DMS53 treated with DMSO at 0.1 percent for 48 hours (cell line): ENCODE data around the gene EP400.
"Not testable (repeated sequence)": the region's sequence is repeated elsewhere in the genome, so short reads cannot be mapped to it uniquely, and the experiment has no call there.

Experiments
- DNase-seq: peaks from one replicate; lab custom pipeline; 2025; ENCODE audit not compliant: unreplicated experiment; lab: John Stamatoyannopoulos, UW

The EP400 gene

DNA sequence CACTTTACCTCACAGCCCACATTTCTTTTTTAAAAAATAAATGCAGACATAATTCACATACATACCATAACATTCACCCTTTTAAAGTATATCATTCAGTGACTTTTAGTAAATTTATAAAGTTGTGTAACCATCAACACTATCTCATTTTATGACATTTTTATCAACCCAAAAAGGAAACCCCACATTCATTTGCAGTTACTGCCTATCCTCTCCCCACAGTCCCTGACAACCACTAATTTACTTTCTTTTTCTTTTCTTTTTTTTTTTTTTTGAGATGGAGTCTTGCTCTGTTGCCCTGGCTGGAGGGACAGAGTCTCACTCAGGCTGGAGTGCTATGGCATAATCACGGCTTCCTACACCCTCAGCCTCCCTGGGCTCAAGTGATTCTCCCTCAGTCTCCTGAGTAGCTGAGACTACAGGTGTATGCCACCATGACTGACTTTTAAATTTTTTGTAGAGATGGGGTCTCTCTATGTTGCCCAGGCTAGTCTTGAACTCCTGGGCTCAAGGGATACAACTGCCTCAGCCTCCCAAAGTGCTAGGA is 1.5 kb upstream of the EP400 start:
- no peak for DNase-seq

DNA sequence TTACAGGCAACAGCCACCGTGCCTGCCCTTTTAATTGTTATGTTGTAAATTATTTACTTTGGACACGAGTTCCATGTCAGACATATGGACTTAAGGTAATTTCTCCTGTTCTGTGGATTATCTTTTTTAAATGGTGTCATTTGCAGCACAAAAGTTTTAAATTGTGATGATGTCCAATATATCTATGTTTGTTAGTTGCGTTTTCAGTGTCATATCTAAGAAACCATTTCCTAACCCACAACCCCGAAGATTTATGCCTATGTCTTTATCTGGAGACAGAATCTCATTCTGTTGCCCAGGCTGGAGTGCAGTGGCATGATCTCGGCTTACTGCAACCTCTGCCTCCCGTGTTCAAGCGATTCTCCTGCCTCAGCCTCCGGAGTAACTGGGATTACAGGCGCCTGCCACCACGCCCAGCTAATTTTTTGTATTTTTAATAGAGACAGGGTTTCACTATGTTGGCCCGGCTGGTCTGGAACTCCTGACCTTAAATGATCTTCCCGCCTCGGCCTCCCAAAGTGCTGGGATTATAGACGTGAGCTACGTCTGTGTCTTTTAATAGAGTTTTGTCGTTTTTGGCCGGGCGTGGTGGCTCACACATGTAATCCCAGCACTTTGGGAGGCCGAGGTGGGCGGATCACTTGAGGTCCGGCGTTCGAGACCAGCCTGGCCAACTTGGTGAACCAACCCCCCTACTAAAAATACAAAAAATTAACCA is 870 bp upstream of the EP400 start:
- not testable (repeated sequence) for DNase-seq

DNA sequence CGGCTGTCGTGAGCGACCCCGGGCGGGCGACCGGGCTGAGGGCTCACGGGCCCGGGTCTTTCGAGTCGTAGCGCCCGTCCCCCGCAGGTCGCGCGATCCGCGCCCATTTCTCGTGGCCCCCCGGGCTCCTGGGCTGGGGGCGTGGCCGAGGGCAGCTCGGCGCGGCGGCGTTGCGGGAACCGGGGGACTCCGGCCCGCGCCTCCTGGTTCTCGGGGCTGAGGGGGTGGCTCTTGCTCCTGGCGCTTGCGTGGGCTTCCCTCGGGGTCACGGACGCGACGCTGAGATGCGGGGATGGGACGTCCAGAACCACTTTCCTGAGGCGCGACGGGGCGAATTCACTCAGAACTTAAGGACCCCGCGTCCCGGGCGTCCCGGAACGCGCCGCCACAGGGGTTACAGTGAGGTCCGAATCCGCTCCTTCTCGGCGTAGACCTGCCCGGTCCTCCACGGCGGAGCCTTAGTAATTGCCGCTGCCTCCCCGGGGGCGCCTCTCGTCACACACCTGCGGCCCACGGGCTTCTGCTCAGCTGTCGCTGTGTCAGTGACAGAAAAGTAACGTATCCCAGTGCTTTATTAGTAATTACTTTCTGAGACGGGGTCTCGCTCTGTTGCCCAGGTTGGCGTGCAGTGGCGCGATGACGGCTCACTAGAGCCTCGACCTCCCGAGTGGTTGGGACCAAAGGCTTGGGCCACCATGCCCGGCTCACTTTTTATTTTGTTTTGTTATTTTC is 606 bp downstream of the EP400 start:
- DNase-seq: no peak

DNA sequence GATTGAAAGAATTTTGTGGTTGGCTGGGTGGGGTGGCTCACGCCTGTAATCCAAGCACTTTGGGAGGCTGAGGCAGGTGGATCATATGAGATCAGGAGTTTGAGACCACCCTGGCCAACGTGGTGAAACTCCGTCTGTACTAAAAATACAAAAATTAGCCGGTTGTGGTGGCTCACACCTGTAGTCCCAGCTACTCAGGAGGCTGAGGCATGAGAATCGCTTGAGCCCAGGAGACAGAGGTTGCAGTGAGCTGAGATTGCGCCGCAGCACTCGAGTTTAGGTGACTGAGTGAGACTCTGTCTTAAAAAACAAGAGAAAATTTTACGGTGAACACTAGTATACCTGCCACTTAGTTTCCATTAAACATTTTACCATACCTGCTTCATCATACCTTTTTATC is 4.1 kb downstream of the EP400 start:
- not testable (repeated sequence) for DNase-seq

DNA sequence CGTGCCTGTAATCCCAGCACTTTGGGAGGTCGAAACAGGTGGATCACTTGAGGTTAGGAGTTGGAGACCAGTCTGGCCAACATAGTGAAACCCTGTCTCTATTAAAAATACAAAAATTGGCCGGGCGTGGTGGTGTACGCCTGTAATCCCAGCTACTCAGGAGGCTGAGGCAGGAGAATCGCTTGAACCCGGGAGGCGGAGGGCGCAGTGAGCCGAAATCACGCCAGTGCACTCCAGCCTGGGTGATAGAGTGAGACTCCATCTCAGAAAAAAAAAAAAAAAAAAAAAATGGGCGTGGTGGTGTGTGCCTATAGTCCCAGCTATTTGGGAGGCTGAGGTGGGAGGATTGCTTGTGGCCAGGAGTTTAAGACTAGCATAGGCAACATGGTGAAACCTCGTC is 4.7 kb downstream of the EP400 start:
- DNase-seq: not testable (repeated sequence)

DNA sequence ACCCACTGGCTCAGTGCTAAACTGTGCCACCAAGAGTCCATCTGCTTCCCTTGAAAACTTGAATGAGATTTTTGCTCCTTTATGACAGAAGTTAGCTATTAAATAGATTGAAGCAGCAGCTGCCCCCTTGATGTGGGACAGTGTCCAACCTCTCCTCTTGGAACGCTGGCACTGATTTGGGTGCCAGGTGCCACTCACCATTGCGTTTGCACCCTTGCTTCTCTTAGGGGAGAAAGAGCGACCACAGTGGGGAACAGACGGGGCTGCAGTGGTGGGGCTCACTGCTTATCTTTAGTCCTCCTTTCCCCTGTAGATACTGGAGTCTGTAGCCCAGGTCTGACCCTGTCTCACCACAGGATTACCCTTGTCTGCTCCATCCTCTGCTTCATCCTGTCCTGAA is 9.4 kb downstream of the EP400 start:
- DNase-seq: no peak

DNA sequence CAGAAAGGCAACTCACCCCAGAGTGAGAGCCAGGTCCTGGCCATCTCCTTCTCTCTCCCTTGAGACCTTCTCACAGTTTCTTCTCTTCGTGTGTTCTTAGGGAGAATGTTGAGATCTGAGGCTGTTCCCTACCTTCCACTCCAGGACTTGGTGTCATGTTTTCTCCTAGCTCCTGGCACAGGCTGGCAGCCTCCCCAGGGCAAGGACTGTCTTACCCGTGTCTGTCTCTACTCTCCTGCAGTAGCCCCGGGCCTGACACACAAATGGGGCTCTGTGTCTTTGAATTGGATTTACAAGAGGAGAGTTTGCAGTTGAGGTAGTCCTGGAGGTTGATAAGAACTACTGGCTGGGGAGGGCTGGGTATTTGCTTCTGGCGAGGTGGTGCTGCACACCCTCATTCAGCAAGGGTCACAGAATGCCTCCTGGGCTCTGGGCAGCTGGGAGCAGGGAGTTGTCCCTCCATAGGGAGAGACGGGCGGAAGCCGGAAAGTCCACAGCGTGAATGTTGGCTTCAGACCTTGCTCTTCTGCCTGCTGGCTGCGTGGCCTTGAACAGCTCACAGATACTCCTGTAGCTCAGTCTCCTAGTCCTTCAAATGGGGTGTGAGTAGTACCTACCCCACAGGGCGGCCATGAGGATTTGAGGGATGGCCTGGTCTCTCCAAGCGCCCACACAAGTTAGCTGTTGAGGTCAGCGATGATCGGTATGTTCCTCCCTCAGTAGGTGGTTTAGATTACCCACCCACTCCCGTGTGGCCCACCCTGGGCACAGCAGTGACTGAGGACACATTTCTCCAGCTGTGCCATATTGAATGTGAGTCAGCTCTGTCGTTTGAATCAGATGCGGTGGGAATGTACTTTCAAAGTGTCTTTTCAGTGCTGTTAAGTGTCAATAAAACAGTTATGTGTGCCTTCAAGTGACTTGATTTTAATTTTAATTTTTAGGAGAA is 10.2 kb downstream of the EP400 start:
- no peak for DNase-seq

DNA sequence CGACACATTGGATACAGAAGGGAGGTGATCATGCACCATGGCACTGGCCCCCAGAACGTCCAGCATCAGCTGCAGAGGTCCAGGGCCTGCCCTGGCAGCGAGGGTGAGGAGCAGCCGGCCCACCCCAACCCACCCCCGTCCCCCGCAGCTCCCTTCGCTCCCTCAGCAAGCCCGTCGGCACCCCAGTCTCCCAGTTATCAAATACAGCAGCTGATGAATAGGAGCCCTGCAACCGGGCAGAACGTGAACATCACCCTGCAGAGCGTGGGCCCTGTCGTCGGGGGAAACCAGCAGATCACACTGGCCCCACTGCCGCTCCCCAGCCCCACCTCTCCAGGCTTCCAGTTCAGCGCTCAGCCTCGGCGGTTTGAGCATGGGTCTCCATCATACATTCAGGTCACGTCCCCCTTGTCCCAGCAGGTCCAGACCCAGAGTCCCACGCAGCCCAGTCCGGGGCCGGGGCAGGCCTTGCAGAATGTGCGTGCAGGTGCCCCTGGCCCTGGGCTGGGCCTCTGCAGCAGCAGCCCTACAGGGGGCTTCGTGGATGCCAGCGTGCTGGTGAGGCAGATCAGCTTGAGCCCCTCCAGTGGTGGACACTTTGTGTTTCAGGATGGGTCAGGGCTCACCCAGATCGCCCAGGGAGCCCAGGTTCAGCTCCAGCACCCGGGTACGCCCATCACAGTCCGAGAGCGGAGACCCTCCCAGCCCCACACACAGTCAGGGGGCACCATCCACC is 11.0 kb downstream of the EP400 start:
- DNase-seq: not testable (repeated sequence)

DNA sequence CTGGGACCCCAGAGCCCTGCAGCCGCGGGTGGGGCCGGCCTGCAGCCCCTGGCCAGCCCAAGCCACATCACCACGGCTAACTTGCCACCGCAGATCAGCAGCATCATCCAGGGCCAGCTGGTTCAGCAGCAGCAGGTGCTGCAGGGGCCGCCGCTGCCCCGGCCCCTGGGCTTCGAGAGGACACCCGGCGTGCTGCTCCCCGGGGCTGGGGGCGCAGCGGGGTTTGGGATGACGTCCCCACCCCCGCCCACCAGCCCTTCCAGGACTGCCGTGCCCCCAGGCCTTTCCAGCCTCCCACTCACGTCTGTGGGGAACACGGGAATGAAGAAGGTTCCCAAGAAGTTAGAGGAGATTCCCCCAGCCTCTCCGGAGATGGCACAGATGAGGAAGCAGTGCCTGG is 11.6 kb downstream of the EP400 start:
- not testable (repeated sequence) for DNase-seq

DNA sequence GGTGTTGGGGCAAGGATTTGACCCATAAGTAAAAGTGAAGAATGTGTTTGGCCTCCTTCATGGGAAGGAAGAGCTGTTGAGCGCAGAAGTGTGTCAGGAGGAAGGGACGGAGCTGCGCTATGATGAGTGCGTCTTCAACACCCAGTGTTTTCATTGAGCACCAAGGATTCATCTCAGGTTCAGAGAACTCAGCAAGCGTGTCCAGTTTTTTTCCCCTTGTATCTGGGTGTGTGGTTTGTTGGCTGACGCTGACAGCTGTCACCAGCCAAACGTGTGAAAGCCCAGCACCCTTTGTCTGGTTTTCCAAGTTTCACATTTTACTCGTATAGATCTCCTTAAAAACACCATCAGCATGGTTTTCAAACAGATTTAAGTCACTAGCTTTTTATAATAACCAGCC is 12.3 kb downstream of the EP400 start:
- DNase-seq: no peak

DNA sequence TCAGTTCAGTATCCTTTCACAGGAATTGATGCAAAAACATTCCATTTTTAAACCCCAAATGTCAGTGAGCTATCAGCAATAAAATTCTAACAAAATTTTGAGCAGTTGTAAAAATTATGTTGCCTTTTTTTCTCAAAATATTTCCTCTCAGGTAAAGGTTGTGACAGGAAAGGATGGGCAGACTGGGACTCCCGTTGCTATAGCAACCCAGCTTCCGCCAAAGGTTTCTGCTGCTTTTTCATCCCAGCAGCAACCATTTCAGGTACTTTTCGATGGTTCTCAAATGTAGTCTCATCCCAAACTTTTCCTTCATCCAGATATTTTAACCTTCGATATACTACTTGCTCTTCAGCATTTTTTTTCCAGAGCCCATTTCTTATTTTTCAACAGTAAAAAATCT is 13.6 kb downstream of the EP400 start:
- no peak for DNase-seq

DNA sequence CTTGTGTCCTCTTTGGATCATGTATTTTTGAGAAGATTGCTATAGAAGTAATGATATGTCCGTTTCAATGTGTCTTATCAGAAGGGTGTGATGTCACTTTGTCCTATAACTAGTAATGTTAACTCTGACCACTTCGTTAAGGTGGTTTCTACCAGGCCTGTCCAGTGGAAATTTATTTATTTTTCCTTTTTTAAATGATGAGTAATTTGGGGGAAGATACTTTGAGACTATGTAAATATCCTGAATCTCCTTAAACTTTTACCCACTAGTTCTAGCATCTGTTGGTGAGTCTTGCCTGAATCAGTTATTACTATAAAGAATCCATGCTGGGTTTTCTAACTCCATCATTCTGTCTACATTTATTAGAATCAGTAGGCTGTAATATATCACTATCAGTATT is 15.3 kb downstream of the EP400 start:
- DNase-seq: no peak

DNA sequence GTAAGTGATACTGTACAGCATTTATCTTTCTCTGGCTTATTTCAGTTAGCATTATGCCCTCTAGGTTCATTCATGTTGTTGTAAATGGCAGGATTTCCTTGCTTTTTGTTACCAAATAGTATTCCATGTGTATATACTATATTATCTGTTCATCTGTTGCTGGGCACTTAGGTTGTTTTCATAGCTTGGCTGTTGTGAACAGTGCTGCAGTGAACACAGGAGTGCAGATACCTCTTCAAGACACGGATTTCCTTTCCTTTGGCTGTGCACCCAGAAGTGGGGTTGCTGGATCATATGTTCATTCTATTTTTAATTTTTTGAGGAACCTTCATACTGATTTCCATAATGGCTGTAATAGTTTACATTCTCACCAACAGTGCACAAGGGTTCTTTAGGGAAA is 21.5 kb downstream of the EP400 start:
- no peak for DNase-seq

DNA sequence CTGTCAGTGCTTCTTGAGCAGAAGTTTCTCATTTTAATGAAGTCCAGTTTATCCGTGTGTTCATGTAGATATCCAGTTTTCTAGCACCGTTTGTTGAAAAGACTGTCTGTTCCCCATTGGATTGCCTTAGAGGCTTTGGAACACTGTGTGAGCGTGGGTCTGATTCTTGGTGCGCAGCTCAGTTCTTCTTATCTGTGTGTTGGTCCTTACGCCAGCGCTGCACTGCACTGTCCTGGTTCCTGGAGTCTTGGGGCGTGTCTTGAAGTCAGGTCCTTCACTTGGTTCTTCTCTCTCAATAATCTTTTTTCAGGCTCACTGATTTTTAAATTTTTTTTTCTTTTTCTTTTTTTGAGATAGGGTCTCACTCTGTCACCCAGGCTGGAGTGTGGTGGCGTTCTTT is 25.5 kb downstream of the EP400 start:
- DNase-seq: no peak

DNA sequence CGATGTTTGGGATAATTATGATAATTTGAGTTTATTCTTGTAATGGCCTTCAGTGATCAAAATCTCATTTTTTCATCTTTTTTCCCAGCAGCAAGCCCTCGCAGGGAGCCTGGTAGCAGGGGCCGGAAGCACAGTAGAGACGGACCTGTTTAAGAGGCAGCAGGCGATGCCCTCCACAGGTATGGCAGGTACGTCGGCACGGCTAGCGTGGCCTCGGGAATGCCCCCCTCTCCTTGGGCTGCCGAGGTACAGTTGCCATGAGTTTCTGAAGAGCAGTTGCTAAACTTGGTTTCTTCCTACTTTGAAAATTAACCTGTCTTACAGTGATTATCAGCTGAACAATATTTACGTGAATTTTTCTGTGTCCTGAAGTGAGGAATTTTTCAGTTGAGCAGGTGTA is 29.9 kb downstream of the EP400 start:
- DNase-seq: no peak

DNA sequence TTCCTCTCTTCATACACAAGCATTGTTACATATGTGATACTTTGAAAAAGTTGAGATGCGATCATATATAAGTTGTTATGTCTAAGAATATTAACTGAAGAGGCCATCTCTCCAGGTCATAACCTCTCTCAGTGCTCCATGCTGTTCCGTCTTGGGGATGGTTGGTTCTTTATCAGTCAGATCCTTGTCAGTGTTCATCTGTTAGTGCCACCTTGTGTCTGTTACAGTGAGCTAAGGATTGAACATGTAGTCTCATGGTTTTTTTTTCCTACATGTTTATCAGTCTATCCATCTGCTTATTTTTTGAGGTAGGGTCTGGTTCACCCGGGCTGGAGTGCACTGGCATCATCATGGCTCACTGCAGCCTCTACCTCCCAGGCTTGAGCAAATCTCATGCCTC is 30.5 kb downstream of the EP400 start:
- DNase-seq: no peak

DNA sequence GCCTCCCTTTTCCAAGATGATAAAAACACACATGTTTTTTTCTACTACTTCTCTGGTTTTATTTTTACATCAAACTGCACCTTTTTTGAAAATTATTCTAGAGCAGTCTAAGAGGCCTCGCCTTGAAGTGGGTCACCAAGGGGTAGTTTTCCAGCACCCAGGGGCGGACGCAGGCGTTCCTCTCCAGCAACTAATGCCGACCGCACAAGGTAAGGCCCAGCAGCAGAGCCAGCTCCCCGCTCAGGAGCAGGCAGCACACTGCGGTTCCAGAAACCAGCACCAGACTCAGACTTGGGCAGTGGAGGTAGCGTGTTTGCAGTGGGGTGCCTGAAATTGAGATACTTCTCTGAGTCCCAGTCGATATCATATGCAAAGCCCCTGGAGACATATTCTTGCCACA is 31.6 kb downstream of the EP400 start:
- no peak for DNase-seq

DNA sequence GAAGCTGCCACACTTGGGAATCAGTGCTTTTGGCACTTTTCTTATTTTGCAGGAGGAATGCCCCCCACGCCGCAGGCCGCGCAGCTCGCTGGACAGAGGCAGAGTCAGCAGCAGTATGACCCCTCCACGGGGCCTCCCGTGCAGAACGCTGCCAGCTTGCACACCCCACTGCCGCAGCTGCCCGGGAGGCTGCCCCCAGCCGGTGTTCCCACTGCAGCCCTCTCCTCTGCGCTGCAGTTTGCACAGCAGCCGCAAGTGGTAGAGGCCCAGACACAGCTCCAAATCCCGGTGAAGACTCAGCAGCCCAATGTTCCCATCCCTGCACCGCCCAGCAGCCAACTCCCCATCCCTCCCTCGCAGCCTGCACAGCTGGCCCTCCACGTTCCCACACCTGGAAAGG is 32.3 kb downstream of the EP400 start:
- DNase-seq: no peak

DNA sequence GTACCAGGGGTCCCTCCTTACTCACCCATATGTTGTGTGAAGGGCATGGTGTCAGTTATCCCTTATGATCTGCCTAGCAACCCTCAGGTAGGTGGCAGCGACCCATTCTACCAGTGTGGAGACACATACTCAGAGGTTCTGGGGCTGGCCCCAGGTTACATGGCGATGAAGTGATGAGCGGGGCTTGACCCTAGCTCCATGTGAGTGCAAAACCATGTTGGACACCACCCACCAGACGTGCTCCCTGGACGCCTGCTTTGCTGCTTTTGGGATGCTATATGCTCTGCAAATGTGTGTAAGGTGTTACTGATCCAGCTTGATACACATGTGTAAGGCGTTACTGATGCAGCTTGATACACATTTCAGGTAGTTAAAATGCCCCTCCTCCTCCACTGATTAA is 33.3 kb downstream of the EP400 start:
- no peak for DNase-seq

DNA sequence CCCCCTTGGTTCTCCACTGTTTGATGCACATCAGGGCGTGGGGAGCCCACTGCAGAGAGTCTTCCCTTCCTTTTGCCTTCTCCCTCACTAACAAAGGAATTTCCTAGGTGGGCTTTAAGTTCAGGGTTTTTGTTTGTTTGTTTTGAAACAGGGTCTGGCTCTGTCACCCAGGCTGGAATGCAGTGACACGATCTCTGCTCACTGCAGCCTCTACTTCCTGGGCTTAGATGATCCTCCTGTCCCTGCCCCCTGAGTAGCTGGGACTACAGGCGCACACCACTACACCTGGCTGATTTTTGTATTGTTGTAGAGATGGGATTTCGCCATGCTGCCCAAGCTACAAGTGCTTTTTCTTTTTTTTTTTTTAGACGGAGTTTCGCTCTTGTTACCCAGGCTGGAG is 33.8 kb downstream of the EP400 start:
- DNase-seq: no peak

DNA sequence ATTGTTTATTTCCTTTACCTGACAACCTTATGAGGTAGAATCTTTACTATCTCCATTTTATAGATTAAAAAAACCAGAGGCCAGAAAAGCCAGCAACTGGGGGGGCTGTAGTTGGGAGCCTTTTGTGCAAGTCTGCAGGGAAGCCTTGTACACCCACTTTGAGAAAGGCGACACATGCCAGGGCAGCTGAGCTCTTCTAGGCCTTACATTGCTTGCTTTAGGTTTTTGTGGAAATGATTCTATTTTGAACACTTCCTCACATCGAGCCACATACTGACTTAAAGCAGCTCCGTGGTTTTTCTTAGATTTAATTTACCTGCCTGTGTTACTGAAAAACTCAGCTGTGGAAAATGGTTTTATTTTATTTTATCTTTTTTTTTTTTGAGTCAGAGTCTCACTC is 34.6 kb downstream of the EP400 start:
- no peak for DNase-seq
